Endodermal cell (in vitro differentiated cells): ENCODE measurements around the gene CDH26. TPM values are rescaled to one million over a fixed set of nuclear protein-coding genes. Genes with fewer than 3 reads are reported as not detected.

Experiments
- DNase-seq: peaks from one replicate; pipeline ENCODE4 v3.0.0-alpha.2; 2017
- H3K27ac ChIP-seq: 2 replicates; pipeline ENCODE4 v1.5.1; 2013; ENCODE audit warnings: mild to moderate bottlenecking, low read depth, low read length, moderate library complexity
- H3K27me3 ChIP-seq: 2 replicates; pipeline ENCODE4 v1.6.1; 2013; ENCODE audit warnings: mild to moderate bottlenecking, low read length, moderate library complexity; ENCODE audit not compliant: insufficient read depth, control insufficient read depth, poor library complexity, severe bottlenecking
- H3K36me3 ChIP-seq: 2 replicates; pipeline ENCODE4 v1.7.0; 2013; ENCODE audit warnings: mild to moderate bottlenecking, low read length, moderate library complexity; ENCODE audit not compliant: control insufficient read depth, insufficient read depth
- H3K4me1 ChIP-seq: one replicate; pipeline ENCODE4 v1.7.0; 2013; ENCODE audit warnings: low read length; ENCODE audit not compliant: control insufficient read depth, insufficient read depth
- H3K4me3 ChIP-seq: 2 replicates; pipeline ENCODE4 v1.5.1; 2013; ENCODE audit warnings: mild to moderate bottlenecking, low read length, moderate library complexity
- H3K9ac ChIP-seq: 2 replicates; pipeline ENCODE4 v1.6.1; 2013; ENCODE audit warnings: mild to moderate bottlenecking, low read length, moderate library complexity; ENCODE audit not compliant: poor library complexity, severe bottlenecking; ENCODE audit errors: extremely low read depth
- H3K9me3 ChIP-seq: 2 replicates; pipeline ENCODE4 v1.6.1; 2013; ENCODE audit warnings: mild to moderate bottlenecking, low read length, moderate library complexity; ENCODE audit not compliant: control insufficient read depth
- H3K27ac Mint-ChIP-seq: 2 replicates; pipeline ENCODE4 v1.8.0; 2020; ENCODE audit warnings: mixed read lengths
- H3K27me3 Mint-ChIP-seq: 2 replicates; pipeline ENCODE4 v1.8.0; 2021; ENCODE audit warnings: mild to moderate bottlenecking, mixed read lengths; ENCODE audit not compliant: insufficient read depth
- H3K36me3 Mint-ChIP-seq: 2 replicates; pipeline ENCODE4 v1.8.0; 2020; ENCODE audit warnings: low read depth, mixed read lengths
- H3K4me1 Mint-ChIP-seq: 2 replicates; pipeline ENCODE4 v1.8.0; 2020; ENCODE audit warnings: mixed read lengths
- H3K4me3 Mint-ChIP-seq: 2 replicates; pipeline ENCODE4 v1.8.0; 2020; ENCODE audit warnings: mild to moderate bottlenecking, moderate library complexity, mixed read lengths
- H3K9me3 Mint-ChIP-seq: 2 replicates; pipeline ENCODE4 v1.8.0; 2020; ENCODE audit warnings: mild to moderate bottlenecking, mixed read lengths
- WGBS, 2 experiments: methylation state at CpG; one replicate each; pipeline versions ENCODE4 v1.1.5 to v1.1.7; 2013; ENCODE audit warnings: missing lambda C conversion rate in 2 of 2, mixed read lengths in 1 of 2; ENCODE audit not compliant: insufficient coverage in 1 of 2, insufficient read length in 1 of 2; 5-methylcytosine and 5-hydroxymethylcytosine counted together
- long read RNA-seq, 4 experiments: library from polyadenylated mRNA in 2 of 4; library from RNA in 1 of 4; library from capped mRNA in 1 of 4; stranded (forward) in 3 of 4; unstranded in 1 of 4; transcript quantifications; one replicate each; pipeline ENCODE4 v2.0.0, GENCODE V29; 2020 to 2021; ENCODE audit warnings: inconsistent platforms in 1 of 4
- polyA plus RNA-seq, 2 experiments: library from polyadenylated mRNA; stranded (reverse); fragments of 50-300 nt; gene quantifications; one replicate each; pipeline ENCODE4 v1.2.3, GENCODE V29; 2013
- total RNA-seq, 2 donors: library from RNA; stranded (reverse); fragmentation: NEBNext Ultra II Directional in 1 of 2; extraction: Animal tissue kit (Norgen Biotek cat#: 25700) in 1 of 2; gene quantifications; 2 replicates in 1 of 2; 3 replicates in 1 of 2; pipeline ENCODE4 v1.2.1, GENCODE V29; 2021
- TF ChIP-seq, protein P1 (sequence below): fragments of 200-600 bp; sonication (generic); conservative IDR thresholded peaks from 2 replicates; pipeline ENCODE4 v1.5.0; 2021; ENCODE audit warnings: antibody characterized with exemption, mild to moderate bottlenecking

Gene CDH26
- 1 to 10 TPM in 1 of 2 donors, under 1 TPM in 1; 0.97 to 2.0 TPM for total RNA-seq
- 0.32 TPM for polyA plus RNA-seq (2013, experiment 1 of 2)
- 0.37 TPM for polyA plus RNA-seq (2013, experiment 2 of 2)
- long read RNA-seq, experiment 1, partial matches to known transcripts: 1 of 1 reads
- long read RNA-seq, experiment 1, other reads (novel, unspliced or antisense): 0 of 1 reads
- long read RNA-seq, experiment 2, partial matches to known transcripts: 1 of 2 reads
- long read RNA-seq, experiment 2, other reads (novel, unspliced or antisense): 1 of 2 reads
- long read RNA-seq, experiment 3, partial matches to known transcripts: 4 of 8 reads
- long read RNA-seq, experiment 3, other reads (novel, unspliced or antisense): 4 of 8 reads
- long read RNA-seq, experiment 4, partial matches to known transcripts: 1 of 1 reads
- long read RNA-seq, experiment 4, other reads (novel, unspliced or antisense): 0 of 1 reads

DNA sequence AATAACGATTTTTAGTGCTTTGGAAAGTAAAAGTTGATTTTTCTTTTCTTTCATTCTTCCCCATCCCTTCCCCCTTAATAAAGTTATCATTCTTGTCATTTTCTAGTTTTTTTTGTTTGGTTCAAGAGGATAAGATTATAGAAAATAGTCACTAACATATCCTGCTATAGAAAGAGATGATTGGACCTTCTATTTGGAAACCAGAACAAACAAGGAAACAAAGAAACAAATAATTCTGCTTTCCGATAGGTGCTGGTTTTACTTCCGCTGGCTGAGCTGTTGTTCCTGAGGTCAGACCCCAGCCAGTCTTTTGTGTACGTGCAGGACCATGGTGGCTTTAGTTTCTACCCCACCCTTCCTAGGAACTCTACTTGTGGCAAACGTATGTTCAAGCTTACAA is at the start of gene CDH26:
Gene CDH26 (plus strand): TSS at position 301 of the 400 bp plus-strand sequence. CDS start 304 bp downstream, outside the sequence.
- peaks cover 78% of the 10 kb centered on the region for H3K27me3 Mint-ChIP-seq
- 86 to 89% methylated on average over 3 to 4 of the region's 5 CpGs for WGBS, 2 experiments
- Histone ChIP-seq H3K9me3 (no peaks in the 10 kb centered on the region), H3K4me1 (peaks cover 4% of the 10 kb centered on the region), H3K4me3 (no peak within 1 kb of the TSS), H3K36me3 (no peaks in the 10 kb centered on the region), H3K9ac (no peak within 1 kb of the TSS), H3K27ac (no peak within 1 kb of the TSS), H3K27me3 (peaks cover 68% of the 10 kb centered on the region)
- peaks cover 15% of the 10 kb centered on the region for H3K4me1 Mint-ChIP-seq
- no peaks in the 10 kb centered on the region for H3K36me3 Mint-ChIP-seq
- H3K4me3 Mint-ChIP-seq: no peak within 1 kb of the TSS
- DNase-seq: no peak
- H3K27ac Mint-ChIP-seq: no peak within 1 kb of the TSS
- H3K9me3 Mint-ChIP-seq: no peaks in the 10 kb centered on the region
- TF ChIP-seq, protein P1, sequence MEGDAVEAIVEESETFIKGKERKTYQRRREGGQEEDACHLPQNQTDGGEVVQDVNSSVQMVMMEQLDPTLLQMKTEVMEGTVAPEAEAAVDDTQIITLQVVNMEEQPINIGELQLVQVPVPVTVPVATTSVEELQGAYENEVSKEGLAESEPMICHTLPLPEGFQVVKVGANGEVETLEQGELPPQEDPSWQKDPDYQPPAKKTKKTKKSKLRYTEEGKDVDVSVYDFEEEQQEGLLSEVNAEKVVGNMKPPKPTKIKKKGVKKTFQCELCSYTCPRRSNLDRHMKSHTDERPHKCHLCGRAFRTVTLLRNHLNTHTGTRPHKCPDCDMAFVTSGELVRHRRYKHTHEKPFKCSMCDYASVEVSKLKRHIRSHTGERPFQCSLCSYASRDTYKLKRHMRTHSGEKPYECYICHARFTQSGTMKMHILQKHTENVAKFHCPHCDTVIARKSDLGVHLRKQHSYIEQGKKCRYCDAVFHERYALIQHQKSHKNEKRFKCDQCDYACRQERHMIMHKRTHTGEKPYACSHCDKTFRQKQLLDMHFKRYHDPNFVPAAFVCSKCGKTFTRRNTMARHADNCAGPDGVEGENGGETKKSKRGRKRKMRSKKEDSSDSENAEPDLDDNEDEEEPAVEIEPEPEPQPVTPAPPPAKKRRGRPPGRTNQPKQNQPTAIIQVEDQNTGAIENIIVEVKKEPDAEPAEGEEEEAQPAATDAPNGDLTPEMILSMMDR: no peak

DNA sequence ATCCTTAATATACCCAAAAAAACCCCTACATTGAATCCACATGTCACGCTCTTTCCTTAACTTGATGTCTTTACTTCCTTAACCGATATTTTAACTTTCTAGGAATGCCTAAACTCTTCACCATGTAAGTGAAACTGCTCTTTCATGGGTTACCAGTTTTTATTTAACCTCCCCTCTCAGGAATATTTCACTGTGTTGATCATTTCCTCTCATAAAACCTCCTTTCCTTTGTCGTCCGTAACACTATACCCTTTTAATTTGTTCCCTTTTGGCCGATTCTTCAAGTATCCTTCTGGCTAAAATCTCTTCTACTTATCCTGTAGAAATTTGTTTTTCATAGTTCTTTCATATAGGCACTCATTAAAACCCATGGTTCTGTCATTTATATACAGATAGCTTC is 49.4 kb upstream of the CDH26 start:
- Mint-ChIP-seq H3K9me3 (no peaks in the 10 kb centered on the region), H3K36me3 (no peaks in the 10 kb centered on the region), H3K4me3 (no peak overlapping the region), H3K27ac (no peak overlapping the region), H3K4me1 (no peaks in the 10 kb centered on the region), H3K27me3 (peaks cover 5% of the 10 kb centered on the region)
- Histone ChIP-seq H3K4me1 (no peaks in the 10 kb centered on the region), H3K9me3 (no peaks in the 10 kb centered on the region), H3K4me3 (no peak overlapping the region), H3K36me3 (no peaks in the 10 kb centered on the region), H3K27me3 (peaks cover 25% of the 10 kb centered on the region), H3K27ac (no peak overlapping the region), H3K9ac (no peak overlapping the region)
- no peak for DNase-seq
- 81 to 85% methylated on average over 5 of the region's 5 CpGs for WGBS, 2 experiments
- TF ChIP-seq, protein P1: no peak

DNA sequence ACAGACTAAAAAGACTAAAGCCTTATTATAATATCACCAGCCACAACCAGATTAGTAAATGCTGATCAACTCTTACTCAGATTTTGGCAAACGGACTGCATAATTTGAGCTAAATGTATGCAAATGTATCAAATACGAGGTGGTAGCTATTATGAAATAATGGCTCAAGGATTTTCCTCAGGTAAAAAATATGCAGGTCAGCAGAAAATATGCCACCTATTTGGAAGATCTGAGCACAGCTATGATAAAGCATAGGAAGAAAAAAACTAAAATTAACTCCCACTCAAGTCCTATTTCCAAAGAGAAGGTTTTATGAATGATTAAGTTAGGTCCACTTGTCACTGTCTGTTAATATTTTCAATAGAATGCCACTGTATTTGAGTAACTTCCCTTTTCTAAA is 47.2 kb upstream of the CDH26 start:
- no peaks in the 10 kb centered on the region for H3K9me3 ChIP-seq
- H3K4me3 ChIP-seq: no peak overlapping the region
- no peaks in the 10 kb centered on the region for H3K9me3 Mint-ChIP-seq
- no peaks in the 10 kb centered on the region for H3K36me3 Mint-ChIP-seq
- no peaks in the 10 kb centered on the region for H3K36me3 ChIP-seq
- H3K27me3 Mint-ChIP-seq: peaks cover 5% of the 10 kb centered on the region
- no peak overlapping the region for H3K9ac ChIP-seq
- no peaks in the 10 kb centered on the region for H3K4me1 ChIP-seq
- TF ChIP-seq, protein P1: no peak
- peaks cover 9% of the 10 kb centered on the region for H3K27me3 ChIP-seq
- H3K4me3 Mint-ChIP-seq: no peak overlapping the region
- no peak for DNase-seq
- no peak overlapping the region for H3K27ac ChIP-seq
- H3K4me1 Mint-ChIP-seq: no peaks in the 10 kb centered on the region
- WGBS, 2 experiments: 89 to 95% methylated on average over 2 of the region's 2 CpGs
- H3K27ac Mint-ChIP-seq: no peak overlapping the region
